ENCODE data around the gene CEMIP2. TPM values are rescaled to one million over a fixed set of nuclear protein-coding genes. Genes with fewer than 3 reads are reported as not detected.

Gene CEMIP2
- polyA plus RNA-seq, 3 donors = 11.6 to 58.7 (median 21.4) TPM

GRCh38 chr9:71737455-71737854, 30.9 kb downstream of the CEMIP2 start:
- no peaks in the 10 kb centered on the region for H3K9me3 Mint-ChIP-seq
- peaks cover 10 to 19% of the 10 kb centered on the region in 2 donors for H3K4me1 ChIP-seq (ENCODE audit: control insufficient read depth in 1 of 2, insufficient read depth in 2 of 2, low read length in 2 of 2)
- peaks cover 57 to 85% of the 10 kb centered on the region in 2 donors for H3K36me3 Mint-ChIP-seq
- H3K4me3 ChIP-seq (replicated peaks in 1 of 3; ENCODE audit: low read depth in 2 of 3, low read length in 3 of 3) = no peak overlapping the region
- intact Hi-C loops (cut with micrococcal nuclease) = no loop called here
- DNase-seq = no peak
- H3K27me3 ChIP-seq (ENCODE audit: control insufficient read depth in 2 of 2, insufficient read depth in 2 of 2, low read length in 2 of 2) = no peaks in the 10 kb centered on the region
- H3K4me3 Mint-ChIP-seq = no peak overlapping the region
- H3K9me3 ChIP-seq (replicated peaks in 1 of 2; ENCODE audit: control insufficient read depth in 1 of 2, insufficient read depth in 1 of 2, low read length in 2 of 2) = no peaks in the 10 kb centered on the region
- H3K27me3 Mint-ChIP-seq (ENCODE audit: low read depth in 3 of 3) = no peaks in the 10 kb centered on the region
- H3K4me2 ChIP-seq (replicated peaks; ENCODE audit: extremely low read depth, low read length, poor library complexity, severe bottlenecking) = no peak overlapping the region
- H3K27ac ChIP-seq (ENCODE audit: low read depth in 1 of 2, low read length in 2 of 2) = no peak overlapping the region
- H4K20me1 ChIP-seq (ENCODE audit: insufficient read depth, low read length) = peaks cover 24% of the 10 kb centered on the region
- peaks cover 18% of the 10 kb centered on the region for H3K4me1 Mint-ChIP-seq
- no CpG with 5 or more reads among the region's 2 CpGs for WGBS (ENCODE audit: insufficient coverage)
- H3K79me2 ChIP-seq (ENCODE audit: insufficient read depth, low read length) = no peaks in the 10 kb centered on the region
- H3K9ac ChIP-seq (ENCODE audit: insufficient read depth, low read length, poor library complexity, severe bottlenecking) = no peak overlapping the region
- H3K27ac Mint-ChIP-seq = no peak overlapping the region
- H2AFZ ChIP-seq (ENCODE audit: insufficient read depth, low read depth, low read length, poor library complexity, severe bottlenecking) = no peak overlapping the region
- TF ChIP-seq, protein P1, sequence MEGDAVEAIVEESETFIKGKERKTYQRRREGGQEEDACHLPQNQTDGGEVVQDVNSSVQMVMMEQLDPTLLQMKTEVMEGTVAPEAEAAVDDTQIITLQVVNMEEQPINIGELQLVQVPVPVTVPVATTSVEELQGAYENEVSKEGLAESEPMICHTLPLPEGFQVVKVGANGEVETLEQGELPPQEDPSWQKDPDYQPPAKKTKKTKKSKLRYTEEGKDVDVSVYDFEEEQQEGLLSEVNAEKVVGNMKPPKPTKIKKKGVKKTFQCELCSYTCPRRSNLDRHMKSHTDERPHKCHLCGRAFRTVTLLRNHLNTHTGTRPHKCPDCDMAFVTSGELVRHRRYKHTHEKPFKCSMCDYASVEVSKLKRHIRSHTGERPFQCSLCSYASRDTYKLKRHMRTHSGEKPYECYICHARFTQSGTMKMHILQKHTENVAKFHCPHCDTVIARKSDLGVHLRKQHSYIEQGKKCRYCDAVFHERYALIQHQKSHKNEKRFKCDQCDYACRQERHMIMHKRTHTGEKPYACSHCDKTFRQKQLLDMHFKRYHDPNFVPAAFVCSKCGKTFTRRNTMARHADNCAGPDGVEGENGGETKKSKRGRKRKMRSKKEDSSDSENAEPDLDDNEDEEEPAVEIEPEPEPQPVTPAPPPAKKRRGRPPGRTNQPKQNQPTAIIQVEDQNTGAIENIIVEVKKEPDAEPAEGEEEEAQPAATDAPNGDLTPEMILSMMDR (IDR thresholded peaks at IDR 0.05) = no peak
- peaks cover 25 to 70% of the 10 kb centered on the region in 2 donors for H3K36me3 ChIP-seq (replicated peaks in 1 of 2; ENCODE audit: control insufficient read depth in 1 of 2, insufficient read depth in 2 of 2, low read length in 2 of 2)

- TF ChIP-seq, protein P1 (IDR thresholded peaks at IDR 0.05) = no peak
- Mint-ChIP-seq H3K9me3 (no peaks in the 10 kb centered on the region), H3K4me3 (no peak overlapping the region), H3K36me3 (peaks cover 66 to 92% of the 10 kb centered on the region in 2 donors), H3K27me3 (ENCODE audit: low read depth in 3 of 3) (no peaks in the 10 kb centered on the region), H3K4me1 (peaks cover 10% of the 10 kb centered on the region), H3K27ac (peak overlapping the region in 3 of 7 donors; percentile 1 to 10 (median 3))
- WGBS (ENCODE audit: insufficient coverage) = 100% methylated on average over 2 of the region's 4 CpGs
- Histone ChIP-seq H3K9me3 (replicated peaks in 1 of 2; ENCODE audit: control insufficient read depth in 1 of 2, insufficient read depth in 1 of 2, low read length in 2 of 2) (no peaks in the 10 kb centered on the region), H3K36me3 (replicated peaks in 1 of 2; ENCODE audit: control insufficient read depth in 1 of 2, insufficient read depth in 2 of 2, low read length in 2 of 2) (peaks cover 36 to 82% of the 10 kb centered on the region in 2 donors), H4K20me1 (ENCODE audit: insufficient read depth, low read length) (peaks cover 28% of the 10 kb centered on the region), H3K4me1 (ENCODE audit: control insufficient read depth in 1 of 2, insufficient read depth in 2 of 2, low read length in 2 of 2) (peaks cover 3 to 11% of the 10 kb centered on the region in 2 donors), H3K9ac (ENCODE audit: insufficient read depth, low read length, poor library complexity, severe bottlenecking) (no peak overlapping the region), H3K4me3 (replicated peaks in 1 of 3; ENCODE audit: low read depth in 2 of 3, low read length in 3 of 3) (no peak overlapping the region), H3K27ac (ENCODE audit: low read depth in 1 of 2, low read length in 2 of 2) (peak overlapping the region in 1 of 2 donors; percentile 14), H3K4me2 (replicated peaks; ENCODE audit: extremely low read depth, low read length, poor library complexity, severe bottlenecking) (no peak overlapping the region), H2AFZ (ENCODE audit: insufficient read depth, low read depth, low read length, poor library complexity, severe bottlenecking) (no peak overlapping the region), H3K79me2 (ENCODE audit: insufficient read depth, low read length) (no peaks in the 10 kb centered on the region), H3K27me3 (ENCODE audit: control insufficient read depth in 2 of 2, insufficient read depth in 2 of 2, low read length in 2 of 2) (no peaks in the 10 kb centered on the region)
- peak in 1 of 3 donors; percentile 5 for DNase-seq
- intact Hi-C loops (cut with micrococcal nuclease) = no loop called here
These were observed 32.1 kb downstream of the CEMIP2 start for GRCh38 chr9:71736236-71736635.
